Fibroblast of the aortic adventitia (primary cell): ENCODE data around the gene ATXN1. TPM values are rescaled to one million over a fixed set of nuclear protein-coding genes. Genes with fewer than 3 reads are reported as not detected.

Experiments used
- DNase-seq: peaks from one replicate; pipeline ENCODE4 v3.0.0-alpha.2; 2010; ENCODE audit warnings: low read depth
- H3K4me3 ChIP-seq: 2 replicates; pipeline ENCODE4 v1.5.1; 2011; ENCODE audit warnings: low read depth, mild to moderate bottlenecking, control low read depth, low read length, moderate library complexity
- CTCF ChIP-seq: IDR thresholded peaks from 2 replicates; pipeline ENCODE4 v1.5.1; 2011; ENCODE audit warnings: mild to moderate bottlenecking, low read length, control low read depth, inconsistent platforms; ENCODE audit not compliant: insufficient read depth
- total RNA-seq: library from RNA; depleted of rRNA; stranded (reverse); fragments of >200 nt; gene quantifications from 2 replicates; pipeline ENCODE4 v1.2.3, GENCODE V29; 2012; ENCODE audit warnings: low replicate concordance

ATXN1 gene
- total RNA-seq, 1 donor, result 39.3 TPM

GRCh38 chr6:16296061-16296670 is 465.1 kb downstream of the ATXN1 start:
- TF ChIP-seq CTCF, result no peak
- DNase-seq, result no peak
- no peak overlapping the region for H3K4me3 ChIP-seq

- no peak for DNase-seq
- TF ChIP-seq CTCF, result no peak
- no peak overlapping the region for H3K4me3 ChIP-seq
These were observed 465.8 kb downstream of the ATXN1 start for GRCh38 chr6:16295471-16295870.

DNA sequence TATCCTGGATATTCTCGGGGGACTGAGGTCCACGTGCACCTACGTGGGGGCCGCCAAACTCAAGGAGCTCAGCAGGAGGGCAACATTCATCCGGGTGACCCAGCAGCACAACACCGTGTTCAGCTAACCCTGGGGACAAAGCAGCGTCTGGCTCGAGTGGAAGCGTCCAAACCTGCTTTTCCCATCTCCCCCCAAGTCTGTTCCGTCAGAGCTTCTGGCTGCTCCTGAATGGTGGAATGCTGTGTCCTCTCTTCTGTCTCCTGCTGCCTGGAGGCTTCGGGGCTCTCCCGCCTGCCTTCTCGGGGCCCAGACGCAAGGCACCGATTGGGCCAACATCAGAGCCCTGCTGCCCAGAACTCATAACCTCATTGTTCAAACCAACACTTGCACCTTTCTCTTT is 466.2 kb downstream of the ATXN1 start:
- no peak for DNase-seq
- TF ChIP-seq CTCF, result no peak
- no peak overlapping the region for H3K4me3 ChIP-seq

GRCh38 chr6:16294371-16294770 is 466.9 kb downstream of the ATXN1 start:
- no peak overlapping the region for H3K4me3 ChIP-seq
- no peak for TF ChIP-seq CTCF
- no peak for DNase-seq

DNA sequence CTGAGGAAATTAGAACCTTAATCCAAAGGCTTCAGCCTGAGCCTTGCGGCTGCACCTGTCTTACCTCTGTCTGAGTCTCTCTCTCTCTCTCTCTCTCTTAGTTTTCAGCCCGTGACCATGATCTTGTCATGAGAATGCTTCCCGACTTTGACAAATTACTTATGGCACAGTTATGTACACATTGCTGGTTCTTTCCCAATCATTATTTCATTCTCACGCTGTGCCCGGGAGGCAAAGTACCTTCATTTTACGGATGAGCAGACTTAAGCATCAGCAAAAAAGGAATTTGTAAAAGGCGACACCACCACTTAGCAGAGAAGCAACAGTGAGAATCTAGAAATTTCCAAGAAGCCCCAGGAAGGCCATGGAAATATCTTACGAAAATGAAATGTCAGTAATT is 468.3 kb downstream of the ATXN1 start:
- DNase-seq, result no peak
- H3K4me3 ChIP-seq, result no peak overlapping the region
- no peak for TF ChIP-seq CTCF

GRCh38 chr6:16292432-16292831 is 468.8 kb downstream of the ATXN1 start:
- H3K4me3 ChIP-seq, result no peak overlapping the region
- DNase-seq, result no peak
- TF ChIP-seq CTCF, result no peak

GRCh38 chr6:16291739-16292138 is 469.5 kb downstream of the ATXN1 start:
- no peak overlapping the region for H3K4me3 ChIP-seq
- DNase-seq, result no peak
- TF ChIP-seq CTCF, result no peak
